HG03097 (cell line): ENCODE results near the gene MDH1B.
"Not testable (repeated sequence)": the region's sequence is repeated elsewhere in the genome, so short reads cannot be mapped to it uniquely, and the experiment has no call there.

Experiments used
- ATAC-seq: cut with Tn5 transposase; IDR thresholded peaks from one replicate; pipeline ENCODE4 v1.9.1; 2021; ENCODE audit not compliant: unreplicated experiment, low FRiP score

The MDH1B gene

GRCh38 chr2:206774871-206775270 is 9.7 kb upstream of the MDH1B start:
- no peak for ATAC-seq

GRCh38 chr2:206766057-206766930 is 1.2 kb upstream of the MDH1B start:
- ATAC-seq = no peak

DNA sequence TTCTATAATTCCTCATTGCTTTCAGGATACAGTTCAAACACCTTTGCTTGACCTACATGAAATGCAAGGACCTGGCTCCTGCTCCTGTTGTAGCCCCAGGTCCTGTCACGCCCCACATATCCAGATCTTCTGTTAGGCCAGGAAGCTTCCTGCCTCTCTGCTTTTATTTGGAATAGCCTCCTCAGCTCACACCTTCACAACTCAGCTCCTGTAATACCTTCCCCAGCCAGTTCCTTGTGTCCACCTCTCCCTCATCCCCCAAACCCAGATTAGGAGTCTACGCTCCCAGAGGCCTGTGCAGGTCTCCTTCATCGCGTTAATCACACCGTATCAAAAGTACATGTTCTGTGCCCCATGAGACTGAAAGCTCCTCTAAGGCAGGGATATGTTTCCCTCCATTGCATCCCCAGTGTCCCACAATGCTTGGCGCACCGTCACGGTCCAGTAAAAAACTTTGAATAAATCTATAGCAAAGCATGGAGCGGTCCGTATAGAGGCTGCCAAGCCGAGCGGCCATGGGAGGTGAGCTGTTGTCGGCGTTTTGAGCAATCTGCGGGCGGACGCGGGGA is 371 bp downstream of the MDH1B start:
- ATAC-seq = no peak

DNA sequence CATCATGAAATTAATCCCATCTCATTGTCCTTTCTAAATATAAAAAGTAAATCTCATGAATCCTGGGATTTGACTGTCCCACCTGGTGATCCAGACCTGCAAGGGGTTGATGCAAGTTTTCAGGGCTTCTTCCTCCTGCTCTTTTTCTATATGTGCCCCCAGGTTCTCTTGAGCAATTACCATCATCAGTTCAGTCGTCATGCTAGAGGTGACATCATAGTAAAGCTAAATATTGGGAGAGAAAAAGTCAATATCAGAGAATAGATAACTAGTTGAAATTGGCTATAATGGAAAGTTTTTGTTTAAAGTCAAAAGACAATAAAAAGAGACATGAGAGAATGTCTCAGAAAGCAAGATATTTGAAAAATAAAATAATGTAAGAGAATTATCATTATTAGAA is 8.3 kb downstream of the MDH1B start:
- no peak for ATAC-seq

- no peak for ATAC-seq
Measured at GRCh38 chr2:206740800-206741199, 24.3 kb downstream of the MDH1B start.

- no peak for ATAC-seq
Measured at GRCh38 chr2:206739271-206739670, 25.9 kb downstream of the MDH1B start.

DNA sequence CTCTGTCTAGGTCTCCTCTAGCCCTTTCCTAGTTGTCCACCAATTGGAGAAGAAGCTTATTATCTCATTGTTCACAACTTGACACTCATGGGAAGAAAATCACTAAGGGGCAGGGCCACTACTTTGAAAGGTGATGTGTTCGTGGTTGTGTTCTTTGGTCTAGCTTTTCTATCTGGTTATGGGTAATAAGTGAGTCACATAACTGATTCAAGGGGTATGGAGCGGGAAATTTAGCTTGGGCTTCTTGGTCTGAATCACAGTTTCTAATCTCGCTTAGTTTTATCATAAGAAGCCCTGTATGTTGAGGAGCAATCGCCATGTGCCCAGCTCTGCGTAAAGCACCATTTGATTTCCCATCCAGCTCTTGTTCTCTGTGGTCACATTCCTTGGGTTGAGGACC is 28.2 kb downstream of the MDH1B start:
- no peak for ATAC-seq

DNA sequence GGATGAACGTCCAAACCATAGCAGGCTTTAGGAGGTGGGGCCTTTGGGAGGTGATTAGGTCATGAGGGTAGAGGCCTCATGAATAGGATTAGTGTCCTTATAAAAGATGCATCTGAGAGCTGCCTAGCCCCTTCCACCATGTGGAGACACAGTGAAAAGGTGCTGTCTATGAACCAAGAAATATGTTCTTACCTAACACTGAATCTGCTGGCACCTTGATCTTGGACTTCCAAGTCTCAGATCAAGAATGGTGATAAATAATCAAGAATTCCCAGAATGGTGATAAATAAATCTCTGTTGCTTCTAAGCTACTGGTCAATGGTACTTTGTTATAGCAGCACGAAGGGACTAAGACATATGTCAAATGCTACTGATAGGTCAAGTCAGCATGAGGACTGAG is 31.8 kb downstream of the MDH1B start:
- no peak for ATAC-seq

- no peak for ATAC-seq
Measured at GRCh38 chr2:206728277-206729199, 36.6 kb downstream of the MDH1B start.

DNA sequence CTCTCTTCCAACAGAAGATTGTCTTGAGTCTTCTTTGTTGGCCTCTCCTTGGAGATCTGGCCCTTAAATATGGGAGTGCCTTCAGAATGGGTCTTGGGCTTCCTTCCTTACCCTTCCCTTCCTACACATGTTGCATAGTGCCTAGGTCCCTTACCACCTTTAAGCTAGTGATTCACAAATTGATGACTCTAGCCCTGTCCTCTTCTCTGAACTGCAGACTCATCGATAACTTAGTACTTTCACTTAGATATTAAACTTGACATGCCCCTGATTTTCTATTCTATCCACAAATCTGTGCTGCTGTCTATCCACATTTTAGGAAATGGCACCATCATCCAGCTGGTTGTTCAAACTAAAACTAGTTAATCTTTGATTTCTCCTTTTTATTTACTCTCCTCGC is 37.8 kb downstream of the MDH1B start:
- ATAC-seq = no peak

DNA sequence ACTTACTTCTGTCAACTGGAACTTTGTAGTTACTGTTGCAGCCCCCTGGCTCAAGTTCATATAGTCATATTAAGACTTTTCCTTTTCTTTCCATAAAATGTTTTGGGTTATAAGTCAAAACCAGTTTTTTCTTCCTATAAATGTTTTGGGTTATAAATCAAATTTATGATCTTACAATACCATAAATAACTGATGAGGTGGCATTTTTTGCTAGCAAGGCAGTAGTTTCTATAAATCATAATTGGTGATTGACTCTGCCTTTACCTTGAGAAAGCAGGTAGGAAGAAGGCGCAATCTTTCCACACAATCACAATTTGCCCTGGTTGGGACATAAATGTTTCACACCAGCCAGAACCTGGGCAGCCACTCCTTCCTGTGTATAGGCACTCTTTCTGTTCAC is 41.8 kb downstream of the MDH1B start:
- no peak for ATAC-seq

GRCh38 chr2:206721256-206721920 is 43.7 kb downstream of the MDH1B start:
- peak; percentile 61 for ATAC-seq

DNA sequence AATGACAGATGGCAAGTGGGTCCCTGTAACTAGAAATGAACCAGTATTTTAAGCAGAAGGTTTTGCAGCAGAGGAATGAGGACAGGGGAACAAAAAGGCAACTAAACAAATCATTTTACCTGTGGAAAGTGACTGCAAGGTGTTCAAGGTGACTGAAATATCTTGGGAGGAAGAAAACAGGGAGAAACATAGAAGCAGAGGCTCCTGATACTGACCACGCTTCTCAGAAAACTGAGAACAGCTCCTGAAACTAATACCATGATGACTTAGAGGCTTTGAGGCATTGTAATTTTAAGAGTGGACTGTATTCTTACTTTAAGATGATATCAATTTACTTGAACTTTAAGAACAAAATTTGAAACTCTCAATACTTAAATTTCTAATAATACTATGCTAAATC is 46.8 kb downstream of the MDH1B start, which contains the start of gene DYTN:
TSS of gene DYTN (minus strand) at position 101 of the 400 bp plus-strand sequence. CDS start 117 bp downstream, outside the sequence.
- no peak for ATAC-seq

- ATAC-seq = no peak
Measured at GRCh38 chr2:206716623-206717022, 48.5 kb downstream of the MDH1B start.

GRCh38 chr2:206715183-206715582 is 49.9 kb downstream of the MDH1B start:
- ATAC-seq = not testable (repeated sequence)

DNA sequence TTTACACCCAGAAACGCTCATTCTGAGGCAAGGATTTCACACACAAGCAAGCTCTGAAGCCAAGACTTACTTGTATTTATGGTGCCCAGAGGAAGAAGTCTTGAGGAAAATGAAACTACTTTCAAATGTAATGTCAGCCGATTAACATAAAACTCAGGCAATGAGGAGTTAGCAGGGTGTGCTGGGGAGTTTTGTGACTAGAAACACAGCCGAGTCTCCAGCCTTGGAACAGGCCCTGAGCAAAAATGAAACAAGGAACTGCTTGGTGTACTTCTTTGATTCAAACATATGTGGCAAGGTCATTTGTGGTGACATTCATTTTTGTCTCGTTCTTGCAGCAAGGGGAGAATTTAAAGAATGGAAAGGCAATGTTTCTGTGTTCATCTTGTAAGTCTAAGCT is 51.4 kb downstream of the MDH1B start:
- ATAC-seq = no peak

DNA sequence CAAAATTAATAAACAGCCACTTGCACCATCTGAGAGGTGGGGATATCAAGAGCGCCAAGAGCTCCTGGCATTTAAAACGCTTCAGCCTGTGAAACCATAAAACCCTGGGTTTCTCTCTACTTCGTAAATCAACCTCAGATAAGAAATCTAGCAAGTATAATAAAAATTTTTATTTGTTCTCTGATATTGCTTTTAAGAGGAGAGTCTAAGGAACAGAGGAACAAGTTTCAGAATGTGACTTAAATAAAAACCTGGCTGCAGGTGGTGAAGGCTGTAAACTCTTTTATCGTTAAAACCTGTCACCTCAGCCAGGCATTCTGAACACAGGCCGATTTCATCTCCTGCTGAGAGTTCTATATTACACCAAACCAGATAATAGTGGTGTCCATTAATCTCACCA is 56.8 kb downstream of the MDH1B start:
- ATAC-seq = no peak

DNA sequence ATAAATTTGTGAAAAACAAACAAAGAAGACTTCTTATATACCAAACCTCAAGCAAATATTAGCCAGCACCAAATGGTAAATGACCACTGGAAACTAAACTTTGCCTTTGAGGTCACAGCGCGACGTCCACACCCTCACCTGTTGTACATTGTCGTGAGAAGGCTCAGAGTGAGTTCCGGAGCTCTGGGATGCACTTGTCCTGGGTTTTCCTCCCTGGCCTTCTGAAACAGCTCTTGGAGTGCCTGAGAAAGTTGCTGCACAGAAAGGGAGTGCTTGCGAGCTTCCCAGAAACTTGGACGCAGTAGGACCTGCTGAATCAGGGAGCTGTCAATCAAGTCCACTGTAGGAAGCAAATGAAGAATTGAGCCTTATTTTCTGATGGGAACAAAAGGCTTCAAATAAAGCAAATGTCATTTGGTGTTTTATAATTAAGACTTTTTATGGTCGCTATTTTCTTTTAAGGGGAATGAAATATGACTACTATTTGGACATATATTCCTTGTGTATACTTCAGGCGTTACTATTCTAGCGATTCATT is 57.9 kb downstream of the MDH1B start:
- no peak for ATAC-seq

DNA sequence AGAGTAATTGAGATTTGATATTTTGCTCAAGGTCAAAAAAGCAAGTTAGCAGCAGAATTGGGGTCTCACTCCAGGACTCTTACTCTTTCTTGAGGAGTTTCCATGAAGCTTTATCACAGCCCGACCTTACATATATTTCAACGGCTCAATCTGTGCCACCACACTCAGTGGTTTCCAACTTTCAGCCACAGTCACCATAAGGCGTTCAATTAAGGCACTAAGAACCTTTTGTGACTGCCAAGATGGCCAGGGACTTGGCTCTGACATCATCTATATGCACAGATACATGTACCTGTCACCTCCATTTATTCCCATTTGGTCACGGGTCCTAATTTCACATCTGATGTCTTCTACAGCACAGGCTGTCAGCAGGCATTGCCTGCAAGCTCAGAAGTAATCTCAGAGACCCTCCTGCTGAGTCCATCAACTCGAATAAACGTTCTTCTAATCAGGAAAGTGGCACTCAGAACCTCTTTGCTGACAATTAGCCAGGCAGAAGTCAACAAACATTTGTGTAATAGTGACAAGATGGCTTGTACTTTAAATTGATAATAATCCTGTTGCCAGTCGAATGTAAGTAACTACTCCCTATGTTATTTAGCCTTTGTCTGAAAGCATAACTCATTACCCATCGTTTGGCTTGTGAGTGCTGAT is 63.0 kb downstream of the MDH1B start:
- ATAC-seq = no peak

- ATAC-seq = no peak
Measured at GRCh38 chr2:206700156-206700555, 65.0 kb downstream of the MDH1B start.
